ENCODE data around the gene SHC2.

SHC2 gene

GRCh38 chr19:507286-508203, 46.7 kb upstream of the SHC2 start, which contains the start of gene TPGS1 (continued):
- TF ChIP-seq ZFP3 (tag by site-specific recombination; IDR thresholded peaks at IDR 0.05; ENCODE audit: low read depth) (no peak), ZNF366 (tag by site-specific recombination; conservative IDR thresholded peaks at IDR 0.05) (no peak), ZNF426 (tag by site-specific recombination; IDR thresholded peaks at IDR 0.05) (no peak), SALL2 (tag by site-specific recombination; IDR thresholded peaks at IDR 0.05; ENCODE audit: borderline replicate concordance) (no peak), KLF17 (tag by site-specific recombination; IDR thresholded peaks at IDR 0.05) (no peak; the same call in 1 of the 2 replicates), ZXDB (tag by site-specific recombination; IDR thresholded peaks at IDR 0.05) (peak; percentile 80), SETDB1 (IDR thresholded peaks at IDR 0.05; ENCODE audit: insufficient read length, low read length) (no peak), GFI1B (tag by site-specific recombination; IDR thresholded peaks at IDR 0.05) (no peak), ZNF449 (tag by site-specific recombination; IDR thresholded peaks at IDR 0.05) (peak; percentile 25; the same call in 1 of the 2 replicates), ZNF660 (tag by site-specific recombination; IDR thresholded peaks at IDR 0.05) (0 out of 2 replicates have a peak, but pooled peaks have one; percentile 8), PRDM10 (tag by site-specific recombination; IDR thresholded peaks at IDR 0.05) (peak; percentile 86), ZBTB6 (tag by site-specific recombination; IDR thresholded peaks at IDR 0.05) (peak; percentile 88), MYNN (tag by site-specific recombination; IDR thresholded peaks at IDR 0.05; ENCODE audit: borderline replicate concordance) (no peak), SP3 (tag by site-specific recombination; IDR thresholded peaks at IDR 0.05) (peak; percentile 73), ZBTB11 (tag by site-specific recombination; conservative IDR thresholded peaks at IDR 0.05; ENCODE audit: low read depth) (peak; percentile 92), SP7 (tag by site-specific recombination; IDR thresholded peaks at IDR 0.05) (peak; percentile 38; the same call in 1 of the 2 replicates), YY1 (tag by site-specific recombination; IDR thresholded peaks at IDR 0.05) (peak; percentile 99), ZNF658 (tag by site-specific recombination; IDR thresholded peaks at IDR 0.05) (no peak)
- TF ChIP-seq, protein P1, sequence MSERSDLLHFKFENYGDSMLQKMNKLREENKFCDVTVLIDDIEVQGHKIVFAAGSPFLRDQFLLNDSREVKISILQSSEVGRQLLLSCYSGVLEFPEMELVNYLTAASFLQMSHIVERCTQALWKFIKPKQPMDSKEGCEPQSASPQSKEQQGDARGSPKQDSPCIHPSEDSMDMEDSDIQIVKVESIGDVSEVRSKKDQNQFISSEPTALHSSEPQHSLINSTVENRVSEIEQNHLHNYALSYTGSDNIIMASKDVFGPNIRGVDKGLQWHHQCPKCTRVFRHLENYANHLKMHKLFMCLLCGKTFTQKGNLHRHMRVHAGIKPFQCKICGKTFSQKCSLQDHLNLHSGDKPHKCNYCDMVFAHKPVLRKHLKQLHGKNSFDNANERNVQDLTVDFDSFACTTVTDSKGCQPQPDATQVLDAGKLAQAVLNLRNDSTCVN (tag by site-specific recombination; optimal IDR thresholded peaks at IDR 0.05), result peak; percentile 32
- TF ChIP-seq, protein P2, sequence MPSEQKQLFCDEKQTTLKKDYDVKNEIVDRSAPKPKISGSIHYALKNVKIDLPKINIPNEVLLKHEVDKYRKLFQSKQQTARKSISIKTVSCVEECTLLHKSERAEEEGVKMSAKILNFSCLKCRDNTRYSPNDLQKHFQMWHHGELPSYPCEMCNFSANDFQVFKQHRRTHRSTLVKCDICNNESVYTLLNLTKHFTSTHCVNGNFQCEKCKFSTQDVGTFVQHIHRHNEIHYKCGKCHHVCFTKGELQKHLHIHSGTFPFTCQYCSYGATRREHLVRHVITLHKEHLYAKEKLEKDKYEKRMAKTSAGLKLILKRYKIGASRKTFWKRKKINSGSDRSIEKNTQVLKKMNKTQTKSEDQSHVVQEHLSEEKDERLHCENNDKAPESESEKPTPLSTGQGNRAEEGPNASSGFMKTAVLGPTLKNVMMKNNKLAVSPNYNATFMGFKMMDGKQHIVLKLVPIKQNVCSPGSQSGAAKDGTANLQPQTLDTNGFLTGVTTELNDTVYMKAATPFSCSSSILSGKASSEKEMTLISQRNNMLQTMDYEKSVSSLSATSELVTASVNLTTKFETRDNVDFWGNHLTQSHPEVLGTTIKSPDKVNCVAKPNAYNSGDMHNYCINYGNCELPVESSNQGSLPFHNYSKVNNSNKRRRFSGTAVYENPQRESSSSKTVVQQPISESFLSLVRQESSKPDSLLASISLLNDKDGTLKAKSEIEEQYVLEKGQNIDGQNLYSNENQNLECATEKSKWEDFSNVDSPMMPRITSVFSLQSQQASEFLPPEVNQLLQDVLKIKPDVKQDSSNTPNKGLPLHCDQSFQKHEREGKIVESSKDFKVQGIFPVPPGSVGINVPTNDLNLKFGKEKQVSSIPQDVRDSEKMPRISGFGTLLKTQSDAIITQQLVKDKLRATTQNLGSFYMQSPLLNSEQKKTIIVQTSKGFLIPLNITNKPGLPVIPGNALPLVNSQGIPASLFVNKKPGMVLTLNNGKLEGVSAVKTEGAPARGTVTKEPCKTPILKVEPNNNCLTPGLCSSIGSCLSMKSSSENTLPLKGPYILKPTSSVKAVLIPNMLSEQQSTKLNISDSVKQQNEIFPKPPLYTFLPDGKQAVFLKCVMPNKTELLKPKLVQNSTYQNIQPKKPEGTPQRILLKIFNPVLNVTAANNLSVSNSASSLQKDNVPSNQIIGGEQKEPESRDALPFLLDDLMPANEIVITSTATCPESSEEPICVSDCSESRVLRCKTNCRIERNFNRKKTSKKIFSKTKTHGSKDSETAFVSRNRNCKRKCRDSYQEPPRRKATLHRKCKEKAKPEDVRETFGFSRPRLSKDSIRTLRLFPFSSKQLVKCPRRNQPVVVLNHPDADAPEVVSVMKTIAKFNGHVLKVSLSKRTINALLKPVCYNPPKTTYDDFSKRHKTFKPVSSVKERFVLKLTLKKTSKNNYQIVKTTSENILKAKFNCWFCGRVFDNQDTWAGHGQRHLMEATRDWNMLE (tag by site-specific recombination; conservative IDR thresholded peaks at IDR 0.05; ENCODE audit: low read depth), result peak; percentile 46; the same call in 1 of the 2 replicates

Measured in HEK293 (cell line).